IPS-NIHi11 (cell line): ENCODE data around the gene SIRT7.
"Not testable (repeated sequence)": the region's sequence is repeated elsewhere in the genome, so short reads cannot be mapped to it uniquely, and the experiment has no call there.

Experiments used
- DNase-seq: peaks from one replicate; pipeline ENCODE4 v3.0.0; 2012; ENCODE audit warnings: mixed read lengths, low spot score

Gene SIRT7

DNA sequence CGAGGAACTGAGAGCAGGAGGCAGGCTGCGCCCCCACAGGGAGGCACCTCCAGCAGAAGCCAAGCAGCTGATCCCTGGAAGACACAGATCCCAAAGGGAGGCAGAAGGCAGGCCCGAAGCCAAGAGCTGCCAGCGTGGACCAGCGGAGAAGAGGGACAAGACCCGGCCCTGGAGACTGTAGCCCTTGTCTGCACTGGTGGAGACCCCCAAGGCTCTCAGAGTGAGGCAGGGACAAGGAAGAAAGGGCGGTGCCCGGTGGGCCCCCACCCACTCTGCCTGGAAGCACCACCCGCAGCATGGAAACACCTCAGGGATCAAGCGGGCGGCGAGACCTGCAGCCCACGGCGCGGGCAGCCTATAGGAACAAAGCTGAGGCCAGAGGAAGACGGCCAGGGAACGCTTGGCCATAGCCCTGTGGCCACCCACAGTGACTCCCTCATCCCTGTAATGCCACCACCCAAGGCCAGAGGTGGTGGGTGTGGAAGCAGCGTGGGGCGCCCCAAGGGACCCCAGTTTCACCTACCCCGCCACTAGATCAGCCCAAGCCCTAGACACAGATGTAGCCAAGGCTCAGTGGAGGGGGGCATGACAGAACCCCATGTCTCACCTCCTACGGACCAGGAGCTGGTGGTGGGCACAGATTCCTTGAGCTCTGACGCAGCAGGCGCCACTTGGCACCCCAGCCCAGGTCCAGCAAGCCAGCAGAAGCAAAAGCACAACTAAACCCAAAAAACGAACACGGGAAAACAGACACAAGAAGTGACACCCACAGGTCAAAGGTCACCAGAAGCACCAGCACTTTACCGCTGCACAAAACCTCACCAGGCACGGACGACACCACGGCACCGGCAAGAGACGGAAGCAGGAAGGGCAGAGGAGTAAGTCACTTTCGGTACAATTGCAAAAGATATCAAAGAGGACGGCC lies 2.9 kb upstream of the SIRT7 start:
- DNase-seq = no peak

DNA sequence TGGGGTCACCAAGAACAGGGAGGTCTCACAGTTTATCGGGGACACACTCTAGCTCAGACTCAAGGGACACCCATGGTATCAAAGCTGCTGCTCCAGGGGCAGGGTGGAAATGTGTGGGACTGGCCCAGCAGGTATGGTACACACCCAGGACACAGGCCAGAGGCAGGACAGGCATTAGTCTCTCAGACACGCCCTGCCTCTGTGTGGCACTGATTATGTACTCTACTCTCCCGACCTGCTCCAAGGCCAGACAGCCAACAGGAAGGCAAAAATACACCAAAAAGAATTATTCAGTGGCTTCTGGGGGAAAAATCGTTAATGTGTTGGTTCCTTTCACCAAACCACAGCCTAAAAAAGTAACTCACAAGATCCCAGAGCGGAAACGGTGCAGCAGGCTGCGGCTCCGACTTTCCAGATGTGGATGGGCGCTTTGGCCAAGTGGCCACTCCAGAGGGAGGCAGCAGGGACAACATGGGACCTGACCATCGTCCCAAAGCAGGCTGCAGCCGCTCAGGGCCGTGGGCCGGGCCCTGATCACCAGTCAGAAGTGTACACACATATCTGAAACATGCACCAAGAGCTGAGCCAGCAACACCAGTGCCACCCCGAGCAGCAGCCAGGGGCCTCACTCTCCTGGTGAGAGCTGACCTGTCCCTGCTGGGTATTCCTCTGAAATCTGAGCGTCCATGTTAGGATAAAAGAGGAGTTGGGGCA lies 1.0 kb upstream of the SIRT7 start:
- no peak for DNase-seq

DNA sequence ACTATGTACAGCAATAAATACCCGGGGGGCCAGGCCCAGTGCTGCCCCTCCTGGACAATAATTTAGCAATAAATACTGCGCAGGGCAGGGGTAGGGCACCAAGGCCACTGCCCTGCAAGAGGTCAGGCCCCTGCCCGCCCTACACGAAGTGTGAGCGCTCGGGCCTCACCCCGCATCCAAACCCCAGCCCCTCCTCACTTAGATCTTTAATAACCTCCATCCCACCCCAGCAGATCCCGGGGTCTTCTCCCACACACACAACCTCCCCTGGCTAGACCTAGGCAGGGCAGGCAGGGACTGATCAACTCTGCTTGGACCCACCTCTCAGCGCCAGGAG lies 325 bp upstream of the SIRT7 start:
- DNase-seq = not testable (repeated sequence)

DNA sequence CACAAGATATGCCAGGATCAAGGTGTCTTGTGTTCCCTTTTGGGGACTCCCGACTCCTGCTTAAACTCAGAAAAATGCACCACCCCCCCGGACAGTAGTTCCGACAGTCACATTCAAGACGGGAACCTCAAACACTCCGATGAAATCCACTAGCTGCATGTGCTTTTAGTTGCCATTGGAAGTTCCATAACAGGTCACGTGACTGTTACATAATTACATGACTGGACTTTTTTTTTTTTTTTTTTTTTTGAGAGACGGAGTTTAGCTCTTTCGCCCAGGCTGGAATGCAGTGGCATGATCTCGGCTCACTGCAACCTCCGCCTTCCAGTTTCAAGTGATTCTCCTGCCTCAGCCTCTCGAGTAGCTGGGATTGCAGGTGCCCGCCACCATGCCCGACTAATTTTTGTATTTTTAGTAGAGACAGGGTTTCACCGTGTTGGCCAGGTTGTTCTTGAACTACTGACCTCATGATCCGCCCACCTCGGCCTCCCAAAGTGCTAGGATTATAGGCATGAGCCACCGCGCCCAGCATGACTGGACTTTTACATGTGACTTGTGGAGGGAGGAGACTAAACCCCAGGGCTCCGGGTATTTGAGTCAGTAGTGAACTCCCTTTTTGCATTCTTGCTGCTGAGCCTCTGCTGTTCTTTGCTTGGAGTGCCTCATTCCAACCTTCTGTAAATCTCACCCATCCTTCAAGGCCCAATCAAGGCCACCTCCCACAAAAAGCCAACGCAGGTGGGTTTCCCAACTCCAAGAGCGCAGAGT lies 1.6 kb downstream of the SIRT7 start:
- no peak for DNase-seq

DNA sequence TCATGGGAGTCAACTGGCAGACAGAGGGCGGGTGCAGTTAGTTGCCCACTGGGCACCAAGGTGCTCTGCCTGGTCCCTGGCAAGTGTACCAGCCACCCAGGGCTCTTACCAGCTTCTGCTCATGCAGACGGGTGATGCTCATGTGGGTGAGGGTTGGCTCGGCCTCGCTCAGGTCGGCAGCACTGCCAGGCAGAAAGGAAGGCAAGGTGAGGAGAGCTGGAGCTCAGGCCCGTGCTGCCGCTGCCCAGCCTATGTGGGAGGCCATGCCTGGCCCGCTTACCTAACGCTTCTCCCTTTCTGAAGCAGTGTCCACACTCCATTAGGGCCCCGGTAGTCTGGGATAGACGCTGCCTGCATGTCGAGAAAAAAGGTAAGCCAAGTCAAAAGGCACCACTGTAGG lies 2.6 kb downstream of the SIRT7 start:
- no peak for DNase-seq

DNA sequence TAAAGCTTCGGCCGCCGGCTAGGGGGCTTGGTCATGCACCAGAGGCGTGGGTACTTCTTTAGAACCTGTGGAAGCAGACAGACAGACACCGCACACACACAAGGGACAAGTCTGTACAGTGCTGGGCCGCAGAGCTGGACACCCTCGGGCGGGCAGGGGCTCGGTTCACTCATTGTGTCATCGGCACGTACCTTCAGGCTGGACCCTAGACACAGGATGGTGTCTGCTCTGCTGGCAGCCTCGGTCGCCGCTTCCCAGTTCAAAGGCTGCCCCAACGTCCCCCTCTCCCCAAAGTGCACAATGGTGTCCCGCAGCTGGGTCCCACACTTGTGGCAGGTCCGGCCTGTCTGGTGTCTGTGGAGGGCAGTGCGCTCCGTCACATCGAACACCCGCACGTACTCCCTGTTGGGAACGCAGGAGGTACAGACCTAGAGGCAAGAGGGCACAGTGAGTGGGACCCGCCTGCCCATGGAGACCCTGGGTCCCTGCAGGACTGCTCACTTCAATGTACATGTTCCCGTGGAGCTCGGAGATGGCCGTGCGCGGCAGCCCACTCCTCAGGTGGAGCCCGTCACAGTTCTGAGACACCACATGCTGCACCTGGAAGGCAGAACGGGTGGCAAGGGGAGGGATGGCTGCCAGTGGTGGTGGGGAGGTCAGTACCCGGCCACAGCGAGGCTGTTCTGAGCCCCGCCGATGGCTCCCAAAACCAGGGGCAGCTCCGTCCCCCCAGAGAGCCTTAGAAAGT lies 3.7 kb downstream of the SIRT7 start:
- DNase-seq = no peak

DNA sequence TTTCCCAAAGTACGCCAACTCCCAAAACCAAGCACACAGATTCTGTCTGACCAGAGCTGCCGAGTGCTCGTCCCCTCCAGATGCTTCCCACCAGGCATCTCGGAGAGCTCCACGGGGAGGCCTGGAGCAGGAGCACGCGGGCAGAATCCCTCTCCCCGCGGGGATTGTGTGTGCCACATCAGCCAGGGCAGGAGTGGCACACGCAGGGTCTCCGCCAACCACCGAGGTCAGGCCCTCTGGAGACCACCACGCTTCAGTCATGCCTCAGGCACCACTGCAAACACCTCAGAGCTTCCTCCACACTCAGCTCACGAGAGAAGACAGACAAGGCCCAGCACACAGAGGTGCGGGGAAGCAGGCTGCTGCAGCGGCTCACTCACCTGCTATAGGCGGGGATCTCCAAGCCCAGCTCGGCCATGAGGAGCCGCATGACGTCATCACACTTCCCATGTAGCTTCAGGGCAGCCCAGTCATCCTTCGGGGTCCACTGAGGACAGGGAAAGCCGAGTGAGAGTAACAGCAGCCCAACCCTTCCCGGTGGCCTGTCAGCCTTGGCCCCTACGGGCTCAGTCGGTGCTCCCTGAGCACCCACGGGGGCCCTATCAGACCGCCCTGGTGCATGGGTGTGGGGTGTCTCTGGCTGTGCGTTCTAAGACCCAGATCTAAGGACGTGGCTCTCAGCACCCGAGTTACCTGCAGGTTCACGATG lies 4.4 kb downstream of the SIRT7 start:
- DNase-seq = no peak

DNA sequence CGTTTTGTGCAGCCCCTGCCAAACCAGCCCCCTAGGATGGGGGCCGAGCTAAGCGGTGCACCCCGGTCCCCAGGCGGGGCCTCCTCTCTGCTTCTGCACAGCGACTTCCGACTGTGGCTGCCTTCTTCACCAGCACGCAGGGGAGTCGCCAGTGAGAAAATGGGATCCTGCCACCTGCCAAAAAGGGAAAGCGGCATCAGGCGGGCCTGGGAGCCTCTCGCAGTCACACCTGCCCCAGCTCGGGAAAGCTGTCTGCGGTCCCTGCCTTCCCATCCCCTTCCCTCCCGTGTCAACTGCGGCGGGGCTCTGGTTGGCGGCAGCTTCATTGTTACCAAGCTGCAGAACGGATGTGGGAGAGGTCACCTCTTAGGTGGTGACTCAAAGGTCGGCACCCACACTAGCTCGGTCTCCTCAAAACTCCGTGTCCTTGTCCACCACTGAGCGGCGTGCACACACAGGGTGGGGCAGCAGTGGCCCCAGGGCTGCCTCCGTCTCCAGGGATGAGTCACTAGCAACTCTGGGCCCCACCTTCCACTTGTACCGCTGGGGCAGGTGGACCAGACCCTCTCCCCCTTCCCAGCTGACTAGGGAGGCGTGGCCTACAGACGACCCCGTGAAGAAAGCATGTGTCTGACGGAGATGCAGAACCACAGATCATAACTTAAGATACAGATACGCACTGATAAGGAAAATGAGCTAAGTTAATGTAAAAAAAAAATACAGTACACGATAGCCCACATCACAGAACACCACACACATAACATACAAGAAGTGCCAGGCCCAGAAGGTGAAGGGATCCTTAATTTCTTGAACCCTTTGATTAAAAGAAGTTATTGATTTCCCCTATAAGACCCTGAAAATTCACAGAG lies 5.3 kb downstream of the SIRT7 start:
- no peak for DNase-seq

DNA sequence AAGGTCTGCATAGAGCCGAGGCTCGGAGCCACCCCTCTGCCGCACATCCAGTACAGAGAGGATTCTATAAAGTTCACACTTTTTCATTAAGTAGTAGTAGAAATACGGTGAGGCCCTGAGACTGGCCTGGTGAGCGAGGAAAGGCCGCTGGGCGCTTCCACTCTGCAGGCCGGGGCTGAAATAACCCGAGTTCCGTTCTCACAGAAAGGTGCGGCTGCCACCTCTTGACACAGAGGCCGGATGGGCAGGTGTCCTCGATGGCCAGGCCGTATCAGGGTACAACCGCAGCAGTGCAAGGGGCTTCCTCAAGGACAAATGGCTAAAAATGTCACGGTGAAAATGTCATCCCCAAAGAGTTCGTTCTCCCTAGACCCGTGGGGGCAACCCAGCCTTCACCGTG lies 6.0 kb downstream of the SIRT7 start:
- DNase-seq = no peak

DNA sequence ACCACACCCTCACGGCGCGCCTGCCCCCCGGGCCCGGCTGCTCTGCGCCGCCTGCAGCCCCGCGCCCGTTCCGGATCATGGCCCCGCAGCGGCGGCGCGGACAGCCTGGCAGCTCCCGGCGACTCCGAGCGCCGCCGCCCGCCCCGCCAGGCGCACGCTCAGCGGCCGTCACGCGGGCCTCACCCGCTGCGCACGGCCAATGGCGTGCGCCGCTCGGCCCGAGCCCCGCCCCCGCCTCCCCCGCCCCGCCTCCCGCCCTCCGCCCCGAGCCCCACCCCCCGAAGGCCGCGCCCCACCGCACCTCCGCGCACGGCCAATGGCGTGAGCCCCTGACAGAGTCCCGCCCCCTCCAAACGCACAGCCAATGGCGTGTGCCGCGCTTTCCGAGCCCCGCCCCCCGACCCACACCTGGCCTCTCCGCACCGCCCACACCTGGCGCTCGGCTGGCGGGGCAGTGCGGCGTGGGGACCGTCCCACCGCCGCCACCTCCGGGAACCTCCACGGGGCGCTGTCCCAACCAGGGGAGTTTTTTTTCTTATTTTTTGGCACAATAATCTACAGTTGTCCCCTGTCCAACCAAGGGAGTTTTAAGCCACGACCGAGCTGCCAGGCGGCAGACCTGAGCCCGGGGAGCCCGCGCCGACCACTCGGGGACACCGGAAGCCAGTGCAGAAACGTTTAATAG lies 6.6 kb downstream of the SIRT7 start, which contains the start of gene PCYT2:
Gene PCYT2, minus strand, starts transcription at position 123 of the 685 bp plus-strand sequence. Its CDS starts 44 bp downstream, at position 79.
- peak; percentile 100 for DNase-seq

DNA sequence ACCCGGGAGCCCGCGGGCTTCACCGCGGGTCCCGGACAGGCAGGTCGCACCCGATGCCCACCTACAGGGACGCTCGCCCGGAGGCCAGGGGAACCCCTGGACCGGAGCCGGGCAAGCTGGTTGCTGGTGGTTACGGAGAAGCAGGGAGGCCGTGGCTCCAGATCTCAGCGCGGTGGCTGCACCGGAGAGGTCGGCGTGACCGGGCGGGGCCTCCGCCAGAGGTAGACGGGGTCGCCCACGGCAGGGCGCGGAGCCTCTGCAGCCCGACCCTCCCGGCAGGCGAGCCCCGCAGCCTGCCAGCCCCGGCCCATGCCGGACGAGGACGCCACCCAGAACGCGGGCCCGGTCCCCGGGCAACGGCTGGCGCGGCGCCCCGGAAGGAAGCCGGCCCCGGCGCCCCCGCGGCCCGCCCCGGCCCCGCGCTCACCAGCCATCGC lies 7.1 kb downstream of the SIRT7 start:
- DNase-seq = no peak

DNA sequence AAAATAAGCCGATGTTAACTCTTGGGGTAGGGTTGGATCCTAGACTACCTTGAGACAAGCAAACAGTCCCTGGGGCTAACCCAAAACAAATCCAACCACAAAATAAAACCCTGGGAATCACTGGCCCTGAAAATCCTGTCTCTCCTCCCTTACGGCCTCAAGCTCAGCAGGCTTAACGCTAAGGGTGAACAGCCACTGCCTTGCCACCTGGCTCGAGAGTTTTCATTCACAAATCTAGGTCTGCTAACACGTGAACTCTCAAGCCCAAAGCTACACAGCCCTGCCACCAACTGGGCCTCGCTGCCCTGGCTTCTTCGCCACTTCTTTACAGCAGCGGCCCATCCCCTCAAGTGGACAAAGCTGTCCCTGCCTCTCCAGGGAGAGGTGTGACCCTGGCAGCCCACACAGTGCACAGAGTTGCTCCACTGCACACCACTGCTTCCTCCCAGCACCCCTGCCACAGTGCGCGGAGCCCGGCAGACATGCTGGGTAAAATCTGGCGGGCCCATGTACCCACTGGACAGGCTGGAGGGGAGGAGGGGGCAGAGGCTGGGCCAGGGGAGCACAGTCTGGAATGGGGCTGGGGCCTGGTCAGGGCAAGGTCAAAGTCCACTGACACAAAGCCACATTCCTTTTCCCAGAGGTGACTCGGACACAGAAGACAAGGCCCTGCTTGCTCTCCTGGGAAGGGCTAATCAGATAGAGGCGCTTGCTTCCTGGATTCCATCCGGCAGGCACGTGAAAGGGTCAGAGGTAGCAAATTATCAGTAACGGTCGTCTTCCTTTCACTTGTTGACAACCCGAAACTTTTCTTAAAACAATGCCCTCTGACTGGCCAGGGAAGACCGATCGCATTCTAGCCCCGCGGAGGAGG lies 7.8 kb downstream of the SIRT7 start:
- peak; percentile 46 for DNase-seq

DNA sequence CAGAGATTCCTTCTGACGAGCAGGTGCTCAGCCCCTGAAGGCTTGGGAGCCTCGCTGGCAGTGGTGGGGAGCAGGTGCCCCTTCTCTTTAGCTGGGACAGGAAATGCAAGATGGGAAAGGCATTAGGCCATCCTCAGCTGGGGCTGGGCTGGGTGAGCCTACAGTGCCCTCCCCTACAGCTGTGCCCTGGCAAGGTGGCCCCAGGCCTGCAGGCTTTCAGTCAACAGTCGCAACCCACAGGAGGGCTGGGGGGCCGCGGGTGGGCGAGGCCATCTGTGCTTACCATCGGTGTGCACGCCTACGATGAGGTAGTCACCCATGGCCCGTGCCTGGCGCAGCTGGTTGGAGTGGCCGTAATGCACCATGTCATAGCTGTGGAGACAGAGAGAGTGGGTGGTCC lies 8.7 kb downstream of the SIRT7 start:
- no peak for DNase-seq

DNA sequence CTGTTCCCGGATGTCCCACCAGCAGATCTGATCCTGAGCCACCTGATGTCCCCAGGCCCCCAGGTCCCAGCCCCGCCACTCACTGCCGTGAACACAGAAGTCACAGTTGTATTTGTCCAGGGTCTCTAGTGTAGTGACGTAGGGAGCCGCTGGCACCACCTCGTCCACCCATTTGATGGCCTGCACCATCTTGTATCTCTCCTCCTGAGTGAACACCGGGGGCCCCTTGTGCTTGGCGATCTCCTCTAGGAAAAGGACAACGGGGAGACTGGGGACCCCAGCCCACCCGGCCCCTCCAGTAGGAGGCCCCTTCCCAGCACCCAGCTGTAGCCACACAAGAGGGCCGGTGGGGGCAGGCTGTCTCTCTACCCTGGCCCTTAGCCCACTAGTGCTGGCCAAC lies 9.2 kb downstream of the SIRT7 start:
- DNase-seq = no peak

DNA sequence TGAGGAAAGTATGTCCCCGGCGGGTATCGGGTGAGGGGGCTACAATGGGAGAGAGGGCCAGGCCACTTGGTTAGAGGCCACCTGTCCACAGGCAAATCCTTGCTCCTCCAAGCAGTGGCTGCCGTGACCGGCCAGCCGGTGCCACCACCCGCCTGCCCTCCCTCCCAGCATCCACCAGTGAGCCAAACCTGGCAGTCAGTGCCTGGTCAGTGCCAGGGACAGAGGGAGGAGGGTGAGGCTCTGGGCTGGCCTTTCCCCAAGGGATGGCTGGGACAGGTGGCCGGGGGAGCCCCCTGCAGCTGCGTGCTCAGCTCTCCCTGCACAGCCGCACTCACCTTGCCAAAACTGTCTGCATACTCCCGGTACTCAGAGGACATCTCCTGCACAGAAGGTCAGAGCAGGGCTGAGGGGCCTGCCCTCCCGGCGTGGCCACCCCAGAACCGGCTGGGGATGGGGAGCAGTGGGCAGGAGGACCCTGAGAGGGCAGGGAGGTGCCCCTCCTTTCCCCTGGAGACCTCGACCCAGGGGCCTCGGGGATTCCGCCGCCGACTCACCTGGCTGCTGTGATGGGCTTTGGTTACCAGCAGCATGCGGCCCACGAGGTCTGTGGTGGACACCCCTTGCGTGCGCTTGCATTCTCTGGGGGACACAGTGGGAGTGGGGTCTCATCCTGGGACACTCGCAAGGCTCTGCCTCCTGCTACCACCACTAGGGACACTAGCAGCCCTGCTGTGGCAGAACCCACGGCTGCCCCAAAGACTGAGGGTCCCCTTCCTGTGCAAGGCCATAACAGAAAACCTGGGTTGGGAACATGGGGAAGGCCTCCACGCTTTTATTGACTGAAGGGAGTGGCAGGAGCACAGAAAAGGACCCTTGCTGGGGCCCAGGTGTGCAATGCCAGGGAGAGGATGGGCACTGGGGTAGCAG lies 10.5 kb downstream of the SIRT7 start:
- DNase-seq = no peak

DNA sequence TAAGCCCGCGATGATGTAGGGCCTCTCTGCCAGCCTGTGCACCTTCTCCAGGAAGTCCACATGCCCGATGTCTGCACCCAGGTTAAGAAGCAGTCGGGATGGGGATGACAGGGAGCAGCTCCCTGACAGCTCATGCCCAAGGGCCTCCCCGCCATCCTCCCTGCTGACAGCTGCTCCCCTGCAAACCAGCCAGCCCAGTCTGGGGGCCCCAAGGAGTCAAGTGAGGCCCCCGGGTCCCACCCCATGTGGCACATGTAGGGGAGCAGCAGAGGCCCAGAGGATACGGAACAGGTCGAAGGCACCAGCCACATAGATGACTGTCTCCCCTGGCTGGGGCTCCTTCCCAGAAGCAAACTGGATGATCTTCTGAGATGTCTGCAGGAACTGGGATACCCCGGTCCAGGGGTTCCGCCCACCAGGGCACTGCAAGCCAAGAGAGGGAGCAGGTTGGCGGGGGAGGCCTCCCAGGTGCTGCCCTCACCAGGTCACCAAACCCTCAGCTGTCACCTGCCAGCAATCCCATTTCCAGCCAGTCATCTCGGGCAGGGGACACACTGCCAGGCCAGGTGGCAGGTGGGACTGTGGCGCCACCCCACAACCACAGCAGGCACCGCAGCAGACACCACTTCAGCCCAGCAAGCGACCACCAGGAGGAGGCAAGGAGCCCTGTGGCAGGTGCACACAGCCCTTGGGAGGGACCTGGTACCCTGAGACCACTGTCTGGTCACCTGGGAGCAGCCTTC lies 11.3 kb downstream of the SIRT7 start:
- DNase-seq = no peak

DNA sequence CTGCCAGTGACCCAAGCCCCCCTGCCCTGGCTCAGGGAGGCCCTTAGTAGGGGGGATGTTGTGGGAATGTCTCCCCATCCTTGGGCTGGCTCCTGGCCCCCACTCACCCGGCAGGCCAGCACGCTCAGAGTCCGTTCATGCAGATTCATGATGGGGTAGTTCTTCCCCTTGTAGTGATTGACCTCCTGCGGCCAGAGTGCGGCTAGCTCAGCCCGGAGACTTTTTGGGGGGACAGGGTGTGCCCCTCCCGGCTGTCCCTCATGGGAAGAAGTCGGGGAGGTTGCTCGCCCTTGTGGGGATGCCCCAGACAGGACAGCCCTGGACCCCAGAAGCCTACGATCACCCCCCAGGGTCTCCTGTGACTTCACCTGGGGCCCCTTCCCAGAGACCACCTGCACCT lies 12.0 kb downstream of the SIRT7 start:
- DNase-seq = no peak
